ENCODE results near the gene BEND7.

DNA sequence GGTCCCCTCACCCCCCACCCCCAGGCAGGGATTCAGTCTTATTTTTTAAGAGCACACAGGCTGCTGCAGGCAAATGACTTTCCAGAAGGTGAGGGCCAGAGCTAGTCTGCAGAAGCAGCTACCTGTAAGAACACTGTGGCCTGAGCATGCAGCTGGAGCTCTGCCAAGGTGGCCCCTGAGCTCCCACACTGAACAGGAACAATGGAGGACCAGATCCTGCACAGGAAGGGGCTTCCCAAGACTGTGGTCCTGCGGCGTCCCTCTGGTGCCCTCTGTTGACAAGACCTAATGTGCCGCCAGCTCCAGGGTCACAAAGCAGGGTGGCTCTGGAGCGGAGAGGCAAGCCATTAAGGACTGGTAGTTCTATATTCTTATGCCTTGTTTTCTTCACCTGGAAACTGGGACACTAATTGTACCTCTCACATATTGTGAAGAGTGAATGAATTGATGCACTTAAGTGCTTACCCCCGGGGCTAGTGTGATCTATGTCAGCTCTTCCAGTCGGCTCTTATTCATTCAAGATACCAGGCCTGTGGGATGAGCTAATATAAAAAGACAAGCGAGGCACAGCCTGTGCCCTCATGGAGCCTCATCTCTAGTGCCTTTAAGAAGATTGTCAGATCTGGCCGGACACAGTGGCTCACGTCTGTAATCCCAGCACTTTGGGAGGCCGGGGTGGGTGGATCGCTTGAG is 8.0 kb upstream of the BEND7 start:
- TF ChIP-seq EP300 (IDR thresholded peaks at IDR 0.05) (no peak), POLR2AphosphoS5 (IDR thresholded peaks at IDR 0.05) (no peak), POLR2A (IDR thresholded peaks at IDR 0.05) (no peak), CTCF (IDR thresholded peaks at IDR 0.05) (peak in 1 of 2 donors; percentile 38)
